ENCODE data around the gene PFN1. TPM values are rescaled to one million over a fixed set of nuclear protein-coding genes. Genes with fewer than 3 reads are reported as not detected.

Gene PFN1
- total RNA-seq, 1 donor from 2014 or later = 404 TPM

DNA sequence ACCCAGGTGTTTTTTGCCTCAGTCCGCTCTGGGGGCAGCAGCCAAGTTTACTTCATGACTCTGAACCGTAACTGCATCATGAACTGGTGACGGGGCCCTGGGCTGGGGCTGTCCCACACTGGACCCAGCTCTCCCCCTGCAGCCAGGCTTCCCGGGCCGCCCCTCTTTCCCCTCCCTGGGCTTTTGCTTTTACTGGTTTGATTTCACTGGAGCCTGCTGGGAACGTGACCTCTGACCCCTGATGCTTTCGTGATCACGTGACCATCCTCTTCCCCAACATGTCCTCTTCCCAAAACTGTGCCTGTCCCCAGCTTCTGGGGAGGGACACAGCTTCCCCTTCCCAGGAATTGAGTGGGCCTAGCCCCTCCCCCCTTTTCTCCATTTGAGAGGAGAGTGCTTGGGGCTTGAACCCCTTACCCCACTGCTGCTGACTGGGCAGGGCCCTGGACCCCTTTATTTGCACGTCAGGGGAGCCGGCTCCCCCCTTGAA, 51.1 kb downstream of the PFN1 start:
- H3K4me3 Mint-ChIP-seq = no peak overlapping the region
- H3K27ac Mint-ChIP-seq = no peak overlapping the region
- no peak for DNase-seq (ENCODE audit: extremely low spot score, unreplicated experiment)
- TF ChIP-seq, protein P1, sequence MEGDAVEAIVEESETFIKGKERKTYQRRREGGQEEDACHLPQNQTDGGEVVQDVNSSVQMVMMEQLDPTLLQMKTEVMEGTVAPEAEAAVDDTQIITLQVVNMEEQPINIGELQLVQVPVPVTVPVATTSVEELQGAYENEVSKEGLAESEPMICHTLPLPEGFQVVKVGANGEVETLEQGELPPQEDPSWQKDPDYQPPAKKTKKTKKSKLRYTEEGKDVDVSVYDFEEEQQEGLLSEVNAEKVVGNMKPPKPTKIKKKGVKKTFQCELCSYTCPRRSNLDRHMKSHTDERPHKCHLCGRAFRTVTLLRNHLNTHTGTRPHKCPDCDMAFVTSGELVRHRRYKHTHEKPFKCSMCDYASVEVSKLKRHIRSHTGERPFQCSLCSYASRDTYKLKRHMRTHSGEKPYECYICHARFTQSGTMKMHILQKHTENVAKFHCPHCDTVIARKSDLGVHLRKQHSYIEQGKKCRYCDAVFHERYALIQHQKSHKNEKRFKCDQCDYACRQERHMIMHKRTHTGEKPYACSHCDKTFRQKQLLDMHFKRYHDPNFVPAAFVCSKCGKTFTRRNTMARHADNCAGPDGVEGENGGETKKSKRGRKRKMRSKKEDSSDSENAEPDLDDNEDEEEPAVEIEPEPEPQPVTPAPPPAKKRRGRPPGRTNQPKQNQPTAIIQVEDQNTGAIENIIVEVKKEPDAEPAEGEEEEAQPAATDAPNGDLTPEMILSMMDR (conservative IDR thresholded peaks at IDR 0.05) = no peak
- H3K4me1 Mint-ChIP-seq (ENCODE audit: unreplicated experiment) = no peaks in the 10 kb centered on the region
- no peaks in the 10 kb centered on the region for H3K36me3 Mint-ChIP-seq
- H3K9me3 Mint-ChIP-seq = no peaks in the 10 kb centered on the region
- H3K27me3 Mint-ChIP-seq = no peaks in the 10 kb centered on the region

DNA sequence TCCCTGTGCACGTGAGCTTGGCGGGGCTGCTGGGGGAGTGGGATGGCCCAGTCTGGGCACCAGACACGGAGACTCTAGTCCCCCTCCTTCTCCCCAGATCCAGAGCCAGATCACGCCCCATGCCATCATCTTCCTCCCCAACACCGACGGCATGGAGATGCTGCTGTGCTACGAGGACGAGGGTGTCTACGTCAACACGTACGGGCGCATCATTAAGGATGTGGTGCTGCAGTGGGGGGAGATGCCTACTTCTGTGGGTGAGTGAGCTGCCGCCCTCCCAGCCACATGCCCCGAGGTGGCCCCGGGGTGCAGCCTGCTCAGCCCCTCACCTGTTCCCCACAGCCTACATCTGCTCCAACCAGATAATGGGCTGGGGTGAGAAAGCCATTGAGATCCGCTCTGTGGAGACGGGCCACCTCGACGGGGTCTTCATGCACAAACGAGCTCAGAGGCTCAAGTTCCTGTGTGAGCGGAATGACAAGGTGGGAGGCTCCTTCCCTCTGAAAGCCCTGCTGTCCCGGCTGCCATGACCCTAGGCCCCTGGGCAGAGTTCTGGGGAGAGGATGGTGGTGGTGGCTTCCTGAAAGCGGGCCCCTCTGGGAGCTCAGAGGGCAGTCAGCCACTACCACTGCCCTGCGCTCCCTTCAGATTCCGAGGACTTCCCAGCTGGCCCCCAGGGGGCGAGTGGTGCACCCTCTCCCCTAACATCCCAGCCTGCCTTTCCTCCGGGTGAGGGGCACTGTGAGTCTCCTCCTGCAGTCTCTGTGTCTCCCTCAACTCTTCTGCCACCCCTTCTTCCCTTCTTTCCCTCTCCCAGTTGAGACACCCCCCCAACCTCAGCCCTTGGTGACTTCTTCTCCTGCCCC, 51.8 kb downstream of the PFN1 start:
- TF ChIP-seq, protein P1 (conservative IDR thresholded peaks at IDR 0.05) = no peak
- no peaks in the 10 kb centered on the region for H3K4me1 Mint-ChIP-seq (ENCODE audit: unreplicated experiment)
- H3K9me3 Mint-ChIP-seq = no peaks in the 10 kb centered on the region
- H3K27me3 Mint-ChIP-seq = no peaks in the 10 kb centered on the region
- DNase-seq (ENCODE audit: extremely low spot score, unreplicated experiment) = no peak
- H3K27ac Mint-ChIP-seq = no peak overlapping the region
- H3K4me3 Mint-ChIP-seq = no peak overlapping the region
- H3K36me3 Mint-ChIP-seq = no peaks in the 10 kb centered on the region

DNA sequence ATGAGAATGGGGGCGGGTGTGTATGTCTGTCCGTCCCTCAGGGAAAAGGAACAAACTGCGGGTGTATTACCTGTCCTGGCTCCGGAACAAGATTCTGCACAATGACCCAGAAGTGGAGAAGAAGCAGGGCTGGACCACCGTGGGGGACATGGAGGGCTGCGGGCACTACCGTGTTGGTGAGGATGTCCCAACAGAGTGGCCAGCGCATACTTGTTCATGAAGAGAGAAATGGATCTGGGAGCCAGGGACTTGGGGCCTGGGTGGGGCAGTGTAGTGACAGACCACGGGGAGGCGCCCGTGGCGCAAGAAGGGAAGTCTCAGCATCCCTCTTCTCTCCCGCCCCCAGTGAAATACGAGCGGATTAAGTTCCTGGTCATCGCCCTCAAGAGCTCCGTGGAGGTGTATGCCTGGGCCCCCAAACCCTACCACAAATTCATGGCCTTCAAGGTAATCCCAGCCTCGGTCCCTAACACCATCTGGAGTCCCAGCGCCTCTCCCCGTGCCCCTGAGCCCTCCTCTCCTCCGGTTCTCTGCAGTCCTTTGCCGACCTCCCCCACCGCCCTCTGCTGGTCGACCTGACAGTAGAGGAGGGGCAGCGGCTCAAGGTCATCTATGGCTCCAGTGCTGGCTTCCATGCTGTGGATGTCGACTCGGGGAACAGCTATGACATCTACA, 52.5 kb downstream of the PFN1 start:
- DNase-seq (ENCODE audit: extremely low spot score, unreplicated experiment) = no peak
- Mint-ChIP-seq H3K27me3 (no peaks in the 10 kb centered on the region), H3K36me3 (no peaks in the 10 kb centered on the region), H3K4me3 (no peak overlapping the region), H3K4me1 (ENCODE audit: unreplicated experiment) (no peaks in the 10 kb centered on the region), H3K9me3 (no peaks in the 10 kb centered on the region), H3K27ac (no peak overlapping the region)
- TF ChIP-seq, protein P1 (conservative IDR thresholded peaks at IDR 0.05) = peak; percentile 24

Small RNA genes lying within 50 kb of the gene (microRNA-seq; reads per million reads assigned to microRNA genes)
- gene MIR6864 (not detected), gene MIR6865 (not detected)

Other genes with a start within 250 kb of the PFN1 start
- gene PELP1, start 244.4 kb downstream of the PFN1 start, total RNA-seq (ENCODE audit: low replicate concordance) = 72.7 and 92.9 TPM in 2 replicates
- 22.9 and 47.4 TPM in 2 replicates for gene ARRB2, start 237.9 kb downstream of the PFN1 start, total RNA-seq (ENCODE audit: low replicate concordance)
- 17.6 and 21.8 TPM in 2 replicates for gene MED11, start 217.1 kb downstream of the PFN1 start, total RNA-seq (ENCODE audit: low replicate concordance)
- 0.70 and 1.4 TPM in 2 replicates for gene ZMYND15, start 208.7 kb downstream of the PFN1 start, total RNA-seq (ENCODE audit: low replicate concordance)
- gene CXCL16, start 208.6 kb downstream of the PFN1 start, total RNA-seq (ENCODE audit: low replicate concordance) = 15.2 and 23.0 TPM in 2 replicates
- gene TM4SF5, start 176.6 kb downstream of the PFN1 start, total RNA-seq (ENCODE audit: low replicate concordance) = 5.3 and 9.6 TPM in 2 replicates
- gene VMO1, start 162.2 kb downstream of the PFN1 start, total RNA-seq (ENCODE audit: low replicate concordance) = 1.2 and 1.8 TPM in 2 replicates
- 4.7 and 9.8 TPM in 2 replicates for gene GLTPD2, start 159.6 kb downstream of the PFN1 start, total RNA-seq (ENCODE audit: low replicate concordance)
- gene PSMB6, start 152.4 kb downstream of the PFN1 start, total RNA-seq (ENCODE audit: low replicate concordance) = 117 and 124 TPM in 2 replicates
- gene PLD2, start 141.4 kb downstream of the PFN1 start, total RNA-seq (ENCODE audit: low replicate concordance) = 58.7 and 69.3 TPM in 2 replicates
- 111 and 204 TPM in 2 replicates for gene MINK1, start 115.2 kb downstream of the PFN1 start, total RNA-seq (ENCODE audit: low replicate concordance)
- 4.4 and 9.3 TPM in 2 replicates for gene C17orf107, start 49.0 kb downstream of the PFN1 start, total RNA-seq (ENCODE audit: low replicate concordance)
- 0.27 and 0.52 TPM in 2 replicates for gene CHRNE, start 45.4 kb downstream of the PFN1 start, total RNA-seq (ENCODE audit: low replicate concordance)
- not detected in 2 replicates for gene GP1BA, start 16.3 kb downstream of the PFN1 start, total RNA-seq (ENCODE audit: low replicate concordance)
- 60.2 and 63.6 TPM in 2 replicates for gene SLC25A11, start 8.5 kb downstream of the PFN1 start, total RNA-seq (ENCODE audit: low replicate concordance)
- gene RNF167, start 8.3 kb downstream of the PFN1 start, total RNA-seq (ENCODE audit: low replicate concordance) = 98.8 and 132 TPM in 2 replicates
- 4.8 and 24.0 TPM in 2 replicates for gene ENO3, start 2.6 kb upstream of the PFN1 start, total RNA-seq (ENCODE audit: low replicate concordance)
- 60.5 and 73.1 TPM in 2 replicates for gene SPAG7, start 19.3 kb upstream of the PFN1 start, total RNA-seq (ENCODE audit: low replicate concordance)
- gene CAMTA2, start 39.1 kb upstream of the PFN1 start, total RNA-seq (ENCODE audit: low replicate concordance) = 26.3 and 35.6 TPM in 2 replicates
- 0.72 and 0.86 TPM in 2 replicates for gene INCA1, start 49.0 kb upstream of the PFN1 start, total RNA-seq (ENCODE audit: low replicate concordance)
- 102 and 130 TPM in 2 replicates for gene KIF1C, start 49.4 kb upstream of the PFN1 start, total RNA-seq (ENCODE audit: low replicate concordance)
- 0.19 and 1.5 TPM in 2 replicates for gene SLC52A1, start 86.9 kb upstream of the PFN1 start, total RNA-seq (ENCODE audit: low replicate concordance)
- gene ZFP3, start 129.9 kb upstream of the PFN1 start, total RNA-seq (ENCODE audit: low replicate concordance) = 0.53 and 2.3 TPM in 2 replicates
- 16.2 and 25.8 TPM in 2 replicates for gene ZNF232, start 163.3 kb upstream of the PFN1 start, total RNA-seq (ENCODE audit: low replicate concordance)
- 0.07 and 0.22 TPM in 2 replicates for gene USP6, start 167.5 kb upstream of the PFN1 start, total RNA-seq (ENCODE audit: low replicate concordance)
- gene ZNF594, start 243.3 kb upstream of the PFN1 start, total RNA-seq (ENCODE audit: low replicate concordance) = 8.9 and 20.3 TPM in 2 replicates